ENCODE data around the gene DST. TPM values are rescaled to one million over a fixed set of nuclear protein-coding genes. Genes with fewer than 3 reads are reported as not detected.

The DST gene
- total and polyA plus RNA-seq, 2 donors (not counting 1 experiment from before 2014, with no cell fraction given) = 78.6 to 670 TPM

DNA sequence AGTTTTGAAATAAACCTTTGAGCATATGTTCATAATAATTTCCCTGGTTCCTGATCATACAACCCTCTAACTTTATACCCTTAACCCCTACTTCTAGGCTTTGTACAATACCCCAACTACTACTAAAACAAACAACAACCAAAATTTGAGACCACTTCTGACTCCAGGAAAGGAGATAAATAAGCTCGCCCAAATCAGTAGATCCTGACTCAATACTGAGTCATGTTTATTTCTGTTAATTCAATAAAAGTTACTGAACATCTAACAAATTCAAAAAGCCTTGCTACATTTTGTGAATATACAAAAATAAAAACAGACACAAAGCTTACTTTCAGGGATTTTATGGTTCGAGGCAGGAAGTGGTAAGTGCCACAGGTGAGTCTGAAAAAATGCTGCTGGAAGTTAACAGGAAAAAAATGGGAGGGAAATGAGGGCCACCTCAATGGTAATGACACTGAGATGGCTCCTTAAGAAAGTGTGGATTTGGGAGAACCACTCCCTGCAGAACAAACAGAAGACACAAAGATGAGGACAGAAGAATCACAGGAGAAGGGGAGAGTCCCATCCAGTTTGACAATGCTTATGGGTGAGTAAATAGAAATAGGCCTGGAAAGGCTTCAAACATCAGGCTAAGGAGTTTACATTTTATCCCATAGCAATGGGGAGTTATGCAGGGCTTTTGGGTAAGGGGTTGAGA lies 63.4 kb downstream of the DST start:
- DNase-seq (ENCODE audit: low read depth in 2 of 2) = peak in 1 of 2 donors; percentile 24
- Histone ChIP-seq H3K4me1 (ENCODE audit: control insufficient read depth, extremely low read depth, insufficient read depth, low read length) (peaks cover 11% of the 10 kb centered on the region), H3K27ac (ENCODE audit: insufficient read depth, low read length) (no peak overlapping the region), H3K36me3 (ENCODE audit: control insufficient read depth, insufficient read depth, low read length) (peaks cover 5% of the 10 kb centered on the region), H3K27me3 (ENCODE audit: control insufficient read depth, insufficient read depth, low read length) (no peaks in the 10 kb centered on the region), H3K9me3 (ENCODE audit: control insufficient read depth, insufficient read depth, low read depth, low read length) (no peaks in the 10 kb centered on the region), H3K4me3 (replicated peaks in 1 of 4; ENCODE audit: control extremely low read depth in 1 of 4, insufficient read depth in 1 of 4, low read depth in 3 of 4, low read length in 4 of 4) (no peak overlapping the region), H3K79me2 (ENCODE audit: control insufficient read depth, insufficient read depth, low read length) (peaks cover 1% of the 10 kb centered on the region), H4K20me1 (ENCODE audit: control insufficient read depth, extremely low read depth, insufficient read depth, low read length) (no peaks in the 10 kb centered on the region), H2AFZ (ENCODE audit: low read length) (no peak overlapping the region), H3K9ac (ENCODE audit: insufficient read depth, low read length) (no peak overlapping the region), H3K4me2 (ENCODE audit: extremely low read depth, insufficient read depth, low read length) (no peak overlapping the region)
- TF ChIP-seq, protein P1, sequence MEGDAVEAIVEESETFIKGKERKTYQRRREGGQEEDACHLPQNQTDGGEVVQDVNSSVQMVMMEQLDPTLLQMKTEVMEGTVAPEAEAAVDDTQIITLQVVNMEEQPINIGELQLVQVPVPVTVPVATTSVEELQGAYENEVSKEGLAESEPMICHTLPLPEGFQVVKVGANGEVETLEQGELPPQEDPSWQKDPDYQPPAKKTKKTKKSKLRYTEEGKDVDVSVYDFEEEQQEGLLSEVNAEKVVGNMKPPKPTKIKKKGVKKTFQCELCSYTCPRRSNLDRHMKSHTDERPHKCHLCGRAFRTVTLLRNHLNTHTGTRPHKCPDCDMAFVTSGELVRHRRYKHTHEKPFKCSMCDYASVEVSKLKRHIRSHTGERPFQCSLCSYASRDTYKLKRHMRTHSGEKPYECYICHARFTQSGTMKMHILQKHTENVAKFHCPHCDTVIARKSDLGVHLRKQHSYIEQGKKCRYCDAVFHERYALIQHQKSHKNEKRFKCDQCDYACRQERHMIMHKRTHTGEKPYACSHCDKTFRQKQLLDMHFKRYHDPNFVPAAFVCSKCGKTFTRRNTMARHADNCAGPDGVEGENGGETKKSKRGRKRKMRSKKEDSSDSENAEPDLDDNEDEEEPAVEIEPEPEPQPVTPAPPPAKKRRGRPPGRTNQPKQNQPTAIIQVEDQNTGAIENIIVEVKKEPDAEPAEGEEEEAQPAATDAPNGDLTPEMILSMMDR (conservative IDR thresholded peaks at IDR 0.05 in 1 of 2, IDR thresholded peaks at IDR 0.05 in 1 of 2; ENCODE audit: low read depth in 1 of 2, low read length in 2 of 2) = no peak
- TF ChIP-seq EZH2 (IDR thresholded peaks at IDR 0.05; ENCODE audit: low read length, missing control alignments) = no peak

DNA sequence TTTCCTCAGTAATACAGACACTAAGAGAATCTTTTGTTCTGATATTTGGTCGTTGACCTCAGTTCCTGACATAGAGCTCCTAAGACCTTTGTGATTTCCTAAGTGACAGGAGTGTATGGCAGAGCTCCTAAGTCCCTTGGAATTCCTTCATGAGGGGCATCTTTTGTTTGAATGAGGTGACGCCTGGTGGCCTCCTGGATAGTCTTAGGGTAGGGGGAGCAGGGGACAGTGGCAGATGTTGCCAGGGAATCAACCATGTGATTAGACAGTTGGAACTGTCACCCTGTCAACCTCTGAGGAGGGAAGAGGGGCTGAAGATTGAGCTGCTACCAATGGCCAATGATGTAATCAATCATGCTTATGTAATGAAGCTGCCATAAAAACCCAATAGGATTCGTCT lies 67.0 kb downstream of the DST start:
- H3K9ac ChIP-seq (ENCODE audit: insufficient read depth, low read length) = no peak overlapping the region
- no peak for DNase-seq (ENCODE audit: low read depth in 2 of 2)
- H3K4me3 ChIP-seq (replicated peaks in 1 of 4; ENCODE audit: control extremely low read depth in 1 of 4, insufficient read depth in 1 of 4, low read depth in 3 of 4, low read length in 4 of 4) = no peak overlapping the region
- no peaks in the 10 kb centered on the region for H3K9me3 ChIP-seq (ENCODE audit: control insufficient read depth, insufficient read depth, low read depth, low read length)
- peaks cover 5% of the 10 kb centered on the region for H3K36me3 ChIP-seq (ENCODE audit: control insufficient read depth, insufficient read depth, low read length)
- H3K27ac ChIP-seq (ENCODE audit: insufficient read depth, low read length) = no peak overlapping the region
- no peaks in the 10 kb centered on the region for H4K20me1 ChIP-seq (ENCODE audit: control insufficient read depth, extremely low read depth, insufficient read depth, low read length)
- H3K4me1 ChIP-seq (ENCODE audit: control insufficient read depth, extremely low read depth, insufficient read depth, low read length) = peaks cover 5% of the 10 kb centered on the region
- no peak overlapping the region for H3K4me2 ChIP-seq (ENCODE audit: extremely low read depth, insufficient read depth, low read length)
- TF ChIP-seq, protein P1 (conservative IDR thresholded peaks at IDR 0.05 in 1 of 2, IDR thresholded peaks at IDR 0.05 in 1 of 2; ENCODE audit: low read depth in 1 of 2, low read length in 2 of 2) = no peak
- no peak for TF ChIP-seq EZH2 (IDR thresholded peaks at IDR 0.05; ENCODE audit: low read length, missing control alignments)
- H3K79me2 ChIP-seq (ENCODE audit: control insufficient read depth, insufficient read depth, low read length) = peaks cover 1% of the 10 kb centered on the region
- no peaks in the 10 kb centered on the region for H3K27me3 ChIP-seq (ENCODE audit: control insufficient read depth, insufficient read depth, low read length)
- H2AFZ ChIP-seq (ENCODE audit: low read length) = no peak overlapping the region

DNA sequence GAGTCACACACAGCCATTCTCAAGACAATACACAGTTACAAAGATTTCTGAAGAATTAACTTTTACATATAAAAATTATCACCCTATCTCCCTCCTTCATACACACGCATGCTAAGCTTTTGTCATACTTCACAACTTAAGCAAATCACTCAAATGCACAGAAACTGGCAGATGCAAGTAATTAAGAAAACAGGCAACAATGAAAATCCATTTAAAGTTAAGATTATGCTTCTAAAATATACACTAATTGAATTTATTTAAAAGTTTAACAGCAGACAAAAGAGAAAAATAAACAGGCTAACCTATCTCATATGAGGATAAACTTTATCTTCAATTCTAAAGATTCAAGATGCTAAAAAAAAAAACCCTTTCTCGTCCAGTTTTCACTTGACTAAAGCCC lies 68.4 kb downstream of the DST start:
- H3K4me3 ChIP-seq (replicated peaks in 1 of 4; ENCODE audit: control extremely low read depth in 1 of 4, insufficient read depth in 1 of 4, low read depth in 3 of 4, low read length in 4 of 4) = no peak overlapping the region
- H3K9ac ChIP-seq (ENCODE audit: insufficient read depth, low read length) = no peak overlapping the region
- no peak overlapping the region for H3K4me2 ChIP-seq (ENCODE audit: extremely low read depth, insufficient read depth, low read length)
- no peak for TF ChIP-seq EZH2 (IDR thresholded peaks at IDR 0.05; ENCODE audit: low read length, missing control alignments)
- TF ChIP-seq, protein P1 (conservative IDR thresholded peaks at IDR 0.05 in 1 of 2, IDR thresholded peaks at IDR 0.05 in 1 of 2; ENCODE audit: low read depth in 1 of 2, low read length in 2 of 2) = no peak
- H4K20me1 ChIP-seq (ENCODE audit: control insufficient read depth, extremely low read depth, insufficient read depth, low read length) = no peaks in the 10 kb centered on the region
- H3K36me3 ChIP-seq (ENCODE audit: control insufficient read depth, insufficient read depth, low read length) = peaks cover 5% of the 10 kb centered on the region
- DNase-seq (ENCODE audit: low read depth in 2 of 2) = no peak
- no peak overlapping the region for H2AFZ ChIP-seq (ENCODE audit: low read length)
- H3K27me3 ChIP-seq (ENCODE audit: control insufficient read depth, insufficient read depth, low read length) = no peaks in the 10 kb centered on the region
- H3K27ac ChIP-seq (ENCODE audit: insufficient read depth, low read length) = no peak overlapping the region
- no peaks in the 10 kb centered on the region for H3K9me3 ChIP-seq (ENCODE audit: control insufficient read depth, insufficient read depth, low read depth, low read length)
- H3K79me2 ChIP-seq (ENCODE audit: control insufficient read depth, insufficient read depth, low read length) = no peaks in the 10 kb centered on the region
- H3K4me1 ChIP-seq (ENCODE audit: control insufficient read depth, extremely low read depth, insufficient read depth, low read length) = no peaks in the 10 kb centered on the region
